Uterus (tissue), 2 donors: ENCODE data around the gene PTBP3.

ENCODE experiments used
- POLR2A ChIP-seq, 2 donors: fragments of 450-650 bp; IDR thresholded peaks; one replicate each; pipeline ENCODE4 v1.6.1; 2016; ENCODE audit warnings: antibody characterized with exemption in 2 of 2, mild to moderate bottlenecking in 1 of 2, moderate library complexity in 1 of 2
- TF ChIP-seq, protein P1 (sequence below), 4 experiments: fragments of 200-600 bp in 2 of 4; fragments of 450-650 bp in 2 of 4; sonication (generic) in 2 of 4; IDR thresholded peaks; one replicate each; pipeline ENCODE4 v1.5.1; 2016 to 2019; ENCODE audit warnings: antibody characterized with exemption in 4 of 4, mild to moderate bottlenecking in 2 of 4, moderate library complexity in 1 of 4

DNA sequence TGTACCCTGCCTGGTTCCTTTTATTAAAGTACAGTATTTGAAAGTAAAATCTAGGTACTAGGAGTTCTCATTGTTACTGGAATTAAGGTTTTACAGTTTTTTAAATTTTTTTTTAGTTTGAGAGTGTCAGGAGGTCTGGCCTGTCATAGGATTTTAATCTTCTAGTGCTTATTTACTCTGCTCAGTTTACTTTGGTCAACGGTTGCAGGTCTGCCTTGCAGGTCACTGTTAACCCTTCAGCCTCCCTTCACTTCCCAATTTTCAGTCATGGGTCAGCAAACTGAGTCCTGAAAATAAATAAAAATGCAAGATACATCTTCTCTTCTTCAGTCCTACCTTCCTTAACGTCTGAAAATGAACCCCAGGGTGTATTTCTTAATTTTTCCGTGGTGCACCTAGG lies 18.8 kb upstream of the PTBP3 start:
- no peak for TF ChIP-seq POLR2A (IDR thresholded peaks at IDR 0.05)
- TF ChIP-seq, protein P1, sequence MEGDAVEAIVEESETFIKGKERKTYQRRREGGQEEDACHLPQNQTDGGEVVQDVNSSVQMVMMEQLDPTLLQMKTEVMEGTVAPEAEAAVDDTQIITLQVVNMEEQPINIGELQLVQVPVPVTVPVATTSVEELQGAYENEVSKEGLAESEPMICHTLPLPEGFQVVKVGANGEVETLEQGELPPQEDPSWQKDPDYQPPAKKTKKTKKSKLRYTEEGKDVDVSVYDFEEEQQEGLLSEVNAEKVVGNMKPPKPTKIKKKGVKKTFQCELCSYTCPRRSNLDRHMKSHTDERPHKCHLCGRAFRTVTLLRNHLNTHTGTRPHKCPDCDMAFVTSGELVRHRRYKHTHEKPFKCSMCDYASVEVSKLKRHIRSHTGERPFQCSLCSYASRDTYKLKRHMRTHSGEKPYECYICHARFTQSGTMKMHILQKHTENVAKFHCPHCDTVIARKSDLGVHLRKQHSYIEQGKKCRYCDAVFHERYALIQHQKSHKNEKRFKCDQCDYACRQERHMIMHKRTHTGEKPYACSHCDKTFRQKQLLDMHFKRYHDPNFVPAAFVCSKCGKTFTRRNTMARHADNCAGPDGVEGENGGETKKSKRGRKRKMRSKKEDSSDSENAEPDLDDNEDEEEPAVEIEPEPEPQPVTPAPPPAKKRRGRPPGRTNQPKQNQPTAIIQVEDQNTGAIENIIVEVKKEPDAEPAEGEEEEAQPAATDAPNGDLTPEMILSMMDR (IDR thresholded peaks at IDR 0.05), result no peak
